Measurements from ENCODE around the gene PPP1R13B. TPM values are rescaled to one million over a fixed set of nuclear protein-coding genes. Genes with fewer than 3 reads are reported as not detected.
A peak's percentile ranks its signal among the peaks of the same experiment; 100 is the strongest.
"Not testable (repeated sequence)": the region's sequence is repeated elsewhere in the genome, so short reads cannot be mapped to it uniquely, and the experiment has no call there.

The PPP1R13B gene
- total and polyA plus RNA-seq, 8 donors = 20.9 to 33.9 (median 26.9) TPM

DNA sequence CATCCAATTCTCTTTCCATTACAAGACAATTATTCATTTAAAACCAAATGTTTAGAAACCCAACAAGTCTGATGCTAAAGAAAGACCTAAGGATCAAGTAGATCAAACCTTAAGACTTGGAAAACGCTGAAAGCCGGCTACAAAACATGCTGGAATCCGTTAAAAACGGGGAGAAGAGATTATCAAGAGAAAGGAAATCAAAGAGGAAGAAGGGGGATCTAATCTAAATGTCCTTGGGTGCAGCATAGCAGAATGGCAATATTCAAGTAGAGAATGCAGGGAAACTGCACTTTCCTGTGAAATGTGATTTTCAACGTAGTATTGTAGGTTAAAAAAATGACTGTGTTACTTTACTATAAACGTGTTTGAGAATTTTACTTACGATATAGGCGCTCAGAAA lies 1.3 kb downstream of the PPP1R13B start:
- WGBS, 2 donors = 8 to 12% methylated on average over 8 of the region's 8 CpGs
- peaks cover 5 to 25% (median 9%) of the 10 kb centered on the region in 3 donors for H3K4me1 ChIP-seq
- TF ChIP-seq CTCF (IDR thresholded peaks at IDR 0.05) = no peak
- ATAC-seq (no peak), DNase-seq (no peak), FAIRE-seq (no peak)
- H3K27ac ChIP-seq = peak overlapping the region in 2 of 4 donors; percentile 73 to 76
- no peaks in the 10 kb centered on the region for H3K9me3 ChIP-seq
- H3K4me3 ChIP-seq = peak overlapping the region; percentile 48 to 80 (median 66)
- H3K27me3 ChIP-seq = no peaks in the 10 kb centered on the region
- H3K36me3 ChIP-seq = no peaks in the 10 kb centered on the region
- intact Hi-C loops (cut with DNase I) = loop anchor here in 1 of 3 donors (10.0 kb wide), 1 partner anchor 49 kb away; no protein-coding TSS in a partner anchor

GRCh38 chr14:103845327-103845726 lies 2.0 kb downstream of the PPP1R13B start:
- Histone ChIP-seq H3K4me3 (no peak overlapping the region), H3K27ac (no peak overlapping the region)
- intact Hi-C loops (cut with DNase I) = loop anchor here in 1 of 3 donors (10.0 kb wide), 1 partner anchor 49 kb away; no protein-coding TSS in a partner anchor

GRCh38 chr14:103841265-103841664 lies 6.1 kb downstream of the PPP1R13B start:
- H3K4me1 ChIP-seq = peaks cover 9 to 17% (median 14%) of the 10 kb centered on the region in 3 donors
- 84 to 86% methylated on average over 12 of the region's 12 CpGs for WGBS, 2 donors
- not testable (repeated sequence) for FAIRE-seq, DNase-seq, H3K9me3 ChIP-seq, H3K27ac ChIP-seq, ATAC-seq, H3K4me3 ChIP-seq, H3K36me3 ChIP-seq, H3K27me3 ChIP-seq
- intact Hi-C loops (cut with DNase I) = loop anchor here in 1 of 3 donors (10.0 kb wide), 1 partner anchor 54 kb away; no protein-coding TSS in a partner anchor

More at GRCh38 chr14:103845327-103845726, 2.0 kb downstream of the PPP1R13B start:
- no peak for TF ChIP-seq CTCF (IDR thresholded peaks at IDR 0.05)
- H3K4me1 ChIP-seq = peaks cover 6 to 25% (median 9%) of the 10 kb centered on the region in 3 donors
- no peaks in the 10 kb centered on the region for H3K27me3 ChIP-seq
- DNase-seq = no peak
- no peaks in the 10 kb centered on the region for H3K9me3 ChIP-seq
- ATAC-seq = no peak
- 41 to 52% methylated on average over 5 of the region's 5 CpGs for WGBS, 2 donors
- FAIRE-seq = no peak
- H3K36me3 ChIP-seq = no peaks in the 10 kb centered on the region

DNA sequence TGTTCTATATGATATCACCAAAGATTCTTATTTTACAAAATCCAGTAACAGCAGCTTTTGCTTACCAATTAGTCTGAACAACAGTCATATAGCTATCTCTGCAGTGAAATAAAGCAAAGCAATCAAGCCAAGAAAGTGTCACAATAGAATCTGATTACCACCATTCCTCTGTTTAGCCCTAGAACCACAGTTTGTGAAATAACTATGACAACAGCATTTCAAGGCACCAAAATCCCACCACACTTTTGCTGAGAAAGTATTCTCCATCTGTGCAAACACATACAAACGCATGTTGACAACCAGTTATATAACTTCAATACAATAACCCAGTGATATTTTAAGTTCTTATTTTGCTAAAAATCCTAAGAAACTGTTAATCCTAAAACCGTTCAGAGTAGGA lies 7.4 kb downstream of the PPP1R13B start:
- DNase-seq = no peak
- Histone ChIP-seq H3K27ac (no peak overlapping the region), H3K27me3 (no peaks in the 10 kb centered on the region), H3K4me1 (peaks cover under 1 to 14% (median 7%) of the 10 kb centered on the region in 3 donors), H3K36me3 (no peaks in the 10 kb centered on the region), H3K4me3 (no peak overlapping the region), H3K9me3 (no peaks in the 10 kb centered on the region)
- TF ChIP-seq CTCF (IDR thresholded peaks at IDR 0.05) = no peak
- FAIRE-seq = no peak
- WGBS, 2 donors = 16 to 29% methylated on average over 2 of the region's 2 CpGs
- intact Hi-C loops (cut with DNase I) = loop anchor here in 1 of 3 donors (10.0 kb wide), 1 partner anchor 55 kb away; no protein-coding TSS in a partner anchor
- ATAC-seq = no peak

DNA sequence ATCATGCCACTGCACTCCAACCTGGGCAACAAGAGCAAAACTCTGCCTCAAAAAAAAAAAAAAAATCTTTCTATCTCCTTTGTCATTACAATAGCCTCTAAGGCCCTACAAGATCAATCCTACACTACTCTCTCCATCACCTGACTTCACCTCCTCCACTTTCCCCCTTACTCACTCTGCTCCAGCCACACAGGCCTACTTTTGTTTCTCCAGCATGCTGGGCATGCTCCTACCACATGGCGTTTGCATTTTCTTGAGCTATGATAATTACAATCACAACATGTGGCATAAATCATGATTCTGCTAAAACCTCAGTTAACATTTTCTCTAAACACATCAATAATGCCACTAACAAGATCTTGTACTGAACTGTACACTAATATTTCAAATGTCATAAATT lies 7.8 kb downstream of the PPP1R13B start:
- Histone ChIP-seq H3K4me3 (no peak overlapping the region), H3K4me1 (peaks cover 0 to 14% (median 5%) of the 10 kb centered on the region in 3 donors), H3K9me3 (no peaks in the 10 kb centered on the region), H3K27me3 (no peaks in the 10 kb centered on the region), H3K36me3 (no peaks in the 10 kb centered on the region), H3K27ac (no peak overlapping the region)
- ATAC-seq = no peak
- 35 to 36% methylated on average over 1 of the region's 1 CpG for WGBS, 2 donors
- DNase-seq = no peak
- intact Hi-C loops (cut with DNase I) = no loop called here
- no peak for FAIRE-seq
- no peak for TF ChIP-seq CTCF (IDR thresholded peaks at IDR 0.05)
